Limb (tissue), 2 donors: ENCODE measurements around the gene NR3C2.

Experiments used
- DNase-seq, 2 donors: peaks; one replicate each; pipeline ENCODE4 v3.0.0-alpha.2; 2016; ENCODE audit errors: extremely low spot score in 2 of 2

NR3C2 gene

GRCh38 chr4:148078061-148078460, 364.2 kb downstream of the NR3C2 start:
- DNase-seq, result no peak

DNA sequence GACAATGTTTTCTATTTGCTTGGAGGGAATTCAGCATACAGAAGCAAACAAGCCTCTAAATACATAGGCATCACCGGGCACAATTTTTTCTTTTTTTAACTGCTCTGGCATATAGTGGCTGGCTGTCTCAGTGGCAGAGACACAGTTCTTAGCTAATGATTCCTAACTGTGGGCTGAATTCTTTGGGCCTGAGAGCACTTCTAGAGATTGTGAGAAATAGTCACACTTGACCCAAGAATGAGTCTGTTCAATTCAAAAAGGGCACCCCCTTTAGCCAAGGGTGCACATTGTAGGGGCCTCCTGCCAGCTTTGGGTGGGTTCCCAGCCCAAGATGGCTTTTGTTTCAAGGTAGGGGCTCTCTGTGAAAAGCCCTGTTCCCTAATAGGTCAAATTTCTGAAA, 364.6 kb downstream of the NR3C2 start:
- DNase-seq, result no peak

- no peak for DNase-seq
Measured at GRCh38 chr4:148076964-148077363, 365.2 kb downstream of the NR3C2 start.

- no peak for DNase-seq
Measured at GRCh38 chr4:148075438-148075837, 366.8 kb downstream of the NR3C2 start.

DNA sequence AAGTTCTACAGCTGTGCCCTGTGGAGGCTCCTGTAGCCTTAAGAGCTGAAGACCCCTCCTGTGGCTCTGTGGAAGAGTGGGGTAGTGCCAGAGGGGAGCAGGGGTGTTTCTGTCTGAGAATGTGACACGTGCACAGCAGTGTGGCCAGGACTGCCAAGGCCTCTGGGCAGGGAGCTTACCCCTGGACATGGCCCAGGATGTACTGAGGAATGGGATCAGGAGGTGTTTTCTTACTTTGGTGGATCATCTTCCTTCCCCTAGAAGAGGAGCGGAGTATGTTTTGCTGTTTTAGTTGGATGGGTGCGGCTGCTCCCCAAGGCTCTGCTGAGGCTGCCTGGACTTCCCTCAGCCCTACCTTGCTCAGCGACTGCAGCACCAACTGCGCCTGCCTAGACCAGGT, 367.8 kb downstream of the NR3C2 start:
- DNase-seq, result no peak

GRCh38 chr4:148073349-148073748, 368.9 kb downstream of the NR3C2 start:
- DNase-seq, result no peak

- no peak for DNase-seq
Measured at GRCh38 chr4:148072789-148073188, 369.4 kb downstream of the NR3C2 start.

GRCh38 chr4:148071009-148071408, 371.2 kb downstream of the NR3C2 start:
- no peak for DNase-seq

DNA sequence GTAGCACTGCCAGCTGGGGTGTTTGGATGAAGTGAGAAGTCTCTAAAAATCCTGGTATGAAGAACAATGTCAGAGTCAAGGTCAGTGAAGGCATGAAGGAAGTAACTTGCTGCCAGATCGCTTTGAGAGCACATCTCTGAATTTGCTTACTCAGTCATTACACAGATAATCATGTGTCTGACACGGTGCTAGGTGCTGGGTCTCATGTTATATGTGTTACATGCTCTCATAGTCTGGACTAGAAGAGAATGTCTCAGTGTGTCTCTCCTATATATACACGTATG, 372.4 kb downstream of the NR3C2 start:
- DNase-seq, result no peak

DNA sequence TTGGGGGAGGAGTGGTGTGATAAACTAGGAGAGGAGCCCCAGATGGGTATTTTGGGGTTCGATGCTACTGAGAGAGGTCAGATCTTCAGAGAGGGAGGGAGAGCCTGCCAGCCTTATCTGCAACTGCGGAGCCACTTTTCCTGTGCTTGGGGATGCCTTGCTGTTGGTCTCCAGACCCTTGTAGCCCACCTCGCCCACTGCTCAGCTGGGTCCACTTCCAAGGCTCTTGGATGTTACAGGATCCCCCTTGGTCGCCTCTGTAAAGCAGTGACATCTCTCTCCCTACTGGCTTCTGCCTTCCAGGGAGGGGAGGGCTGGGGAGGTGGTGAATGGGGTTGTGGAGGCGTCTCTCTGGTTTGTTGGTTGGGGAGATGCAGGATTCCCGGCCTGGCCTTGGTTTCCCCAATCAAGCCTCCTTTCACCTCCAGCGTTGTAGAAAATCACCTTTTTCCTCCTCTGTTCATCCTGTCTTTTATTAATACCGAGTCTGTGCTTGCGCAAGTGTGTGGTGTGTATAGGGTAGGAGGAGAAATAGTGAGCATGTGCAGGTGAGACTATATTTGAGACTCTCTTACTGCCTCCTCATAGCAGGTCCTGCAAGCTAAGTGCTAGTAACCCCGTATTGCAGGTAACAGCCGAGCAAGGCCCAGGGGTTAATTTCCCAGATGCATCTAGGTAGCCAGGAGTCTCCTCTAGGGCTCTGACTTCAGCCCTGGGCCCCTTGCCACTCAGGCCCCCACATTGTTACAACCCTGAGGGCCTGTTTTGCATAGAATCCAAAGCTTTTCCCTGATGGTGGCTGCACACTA, 372.9 kb downstream of the NR3C2 start:
- no peak for DNase-seq

GRCh38 chr4:148068065-148068911, 373.9 kb downstream of the NR3C2 start:
- no peak for DNase-seq

DNA sequence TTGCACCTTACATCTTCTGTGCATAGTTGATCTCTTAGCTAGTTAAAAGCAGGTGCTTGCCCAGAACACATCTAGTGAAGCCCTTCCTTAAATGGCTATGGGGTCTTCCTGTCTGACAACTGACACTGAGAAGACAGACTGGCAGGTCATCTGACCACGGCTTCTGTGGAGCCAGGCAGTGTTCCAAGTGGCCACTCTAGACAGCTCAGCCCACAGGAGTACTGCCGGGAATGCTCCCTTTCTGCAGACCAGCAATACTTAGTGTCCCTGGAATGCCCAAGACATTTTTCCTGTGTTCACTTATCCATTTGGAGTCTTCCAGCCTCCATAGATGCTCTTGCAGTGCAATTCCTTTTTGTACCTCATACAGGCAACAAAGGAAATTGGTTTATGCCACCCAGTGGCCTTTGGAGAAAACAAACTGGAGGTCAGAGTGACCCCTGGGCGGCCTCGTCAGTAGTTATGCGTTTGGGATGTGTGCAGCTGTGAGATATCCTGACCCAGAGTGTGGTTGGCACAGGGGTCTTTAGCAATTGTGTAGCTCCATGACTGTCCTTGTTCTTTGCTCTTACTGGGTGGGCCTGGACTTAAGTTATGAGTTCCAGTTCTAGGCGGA, 374.8 kb downstream of the NR3C2 start:
- DNase-seq, result no peak

GRCh38 chr4:148065075-148065474, 377.1 kb downstream of the NR3C2 start:
- no peak for DNase-seq

DNA sequence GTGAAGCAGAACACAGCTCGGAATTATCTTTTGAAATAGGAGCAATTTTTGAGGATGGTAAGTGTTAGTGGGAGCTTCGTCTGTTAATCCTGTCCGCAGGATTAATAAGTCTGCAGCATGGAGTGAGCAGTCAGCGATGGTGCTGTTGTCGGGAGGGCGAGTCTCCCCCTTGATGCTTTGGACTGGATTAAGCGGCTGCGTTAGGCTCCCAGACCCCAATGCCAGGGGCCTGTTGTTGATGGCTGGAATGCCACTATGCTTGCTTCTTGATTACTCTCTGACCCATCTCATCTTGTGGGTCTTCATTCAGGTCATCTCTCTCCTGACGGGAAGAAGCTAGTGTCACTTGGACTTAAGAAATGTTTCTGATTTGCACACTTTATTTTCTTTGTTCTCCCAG, 377.8 kb downstream of the NR3C2 start:
- DNase-seq, result no peak

DNA sequence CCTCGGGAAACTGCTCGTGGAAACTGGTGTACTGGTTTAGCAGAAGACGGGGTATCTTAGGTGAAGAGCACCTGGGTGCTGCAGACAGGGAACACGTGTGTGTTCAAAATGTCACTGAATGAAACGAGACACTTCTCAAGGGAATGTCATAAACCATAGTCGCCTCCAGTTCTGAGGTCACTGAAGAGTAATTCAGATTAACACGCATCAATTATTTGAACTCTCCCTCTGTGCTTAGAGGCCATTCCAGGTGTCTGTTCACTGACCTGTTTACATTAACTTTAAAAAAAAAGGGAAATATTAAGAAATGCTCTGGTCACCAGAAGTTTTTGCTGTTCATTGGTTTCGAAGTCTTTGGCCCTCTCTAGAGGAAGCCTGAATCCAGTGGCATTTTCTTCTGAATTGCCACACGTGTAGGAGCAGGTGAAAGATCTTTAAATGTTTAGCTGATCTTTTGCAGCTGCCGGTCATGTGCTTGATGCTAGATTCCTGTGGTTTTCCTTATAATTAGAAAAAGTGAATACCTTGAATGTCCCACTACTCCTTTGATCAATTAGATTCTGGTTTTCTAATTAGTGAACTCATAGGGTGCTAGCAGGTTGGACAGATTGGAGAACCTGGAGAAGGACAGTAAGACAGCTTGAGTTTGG, 379.8 kb downstream of the NR3C2 start:
- no peak for DNase-seq

GRCh38 chr4:148061795-148062194, 380.4 kb downstream of the NR3C2 start:
- DNase-seq, result no peak

DNA sequence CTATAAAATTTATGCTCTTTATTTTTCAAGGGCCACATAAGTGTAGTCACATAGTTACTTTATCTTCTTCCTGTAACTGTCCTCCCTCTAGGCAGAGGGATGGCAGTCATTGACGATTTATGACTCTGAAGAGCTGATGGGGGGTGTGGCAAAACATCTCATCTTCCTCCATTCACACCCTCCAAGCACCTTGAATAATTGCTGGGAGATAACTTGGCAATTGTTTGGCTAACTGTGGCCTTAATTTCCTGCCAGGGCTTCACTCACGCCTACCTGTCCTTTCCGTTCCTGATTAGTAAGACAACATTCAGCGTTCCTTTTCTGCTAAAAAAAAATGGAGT, 381.1 kb downstream of the NR3C2 start:
- no peak for DNase-seq

DNA sequence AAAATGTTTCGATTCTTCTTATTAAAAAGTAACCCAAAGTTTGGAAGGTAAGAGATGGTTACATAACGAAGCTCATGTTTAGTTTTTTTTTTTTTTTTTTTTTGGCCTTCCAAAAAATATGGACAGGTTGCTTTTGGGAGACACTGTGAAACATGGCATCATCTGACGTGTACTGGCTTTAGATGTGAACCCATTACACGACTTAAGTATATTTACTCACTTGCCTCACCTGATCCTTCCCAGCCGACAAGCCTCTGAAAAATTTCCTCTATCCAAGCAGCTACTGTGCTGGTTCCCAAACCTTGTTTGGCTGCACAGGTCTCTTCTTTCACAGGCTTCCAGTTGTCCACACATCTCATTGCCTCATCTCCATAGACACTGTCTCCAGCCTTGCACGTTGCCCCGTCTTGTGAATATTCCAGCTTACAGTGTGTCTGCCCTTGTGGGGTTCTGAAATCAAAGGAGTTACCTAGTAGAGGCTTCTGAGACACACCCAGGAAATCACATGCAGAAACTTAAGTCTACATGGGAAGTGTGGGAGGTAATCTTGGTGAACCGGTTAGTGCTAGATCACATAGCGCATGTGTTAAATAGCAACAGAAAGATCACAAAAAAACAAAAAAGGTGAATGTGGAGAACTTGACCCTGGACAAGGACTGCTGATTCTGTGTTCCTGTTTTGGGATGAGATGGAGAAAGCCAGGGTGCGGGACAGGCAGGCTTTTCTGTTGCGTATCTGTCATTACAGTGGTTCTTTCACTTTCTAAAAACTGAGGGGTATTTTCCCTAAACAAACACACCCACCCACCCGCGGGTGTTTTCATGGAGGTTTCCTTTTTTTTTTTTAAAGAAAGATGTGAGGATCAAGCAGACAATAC, 381.7 kb downstream of the NR3C2 start:
- DNase-seq, result no peak

GRCh38 chr4:148059617-148060180, 382.5 kb downstream of the NR3C2 start:
- DNase-seq, result no peak

GRCh38 chr4:148057984-148058859, 384.0 kb downstream of the NR3C2 start:
- DNase-seq, result no peak
